GM12873 (cell line): ENCODE results near the gene GUCY2F.

Experiments
- TF ChIP-seq, protein P1 (sequence below): IDR thresholded peaks from 2 replicates; pipeline ENCODE4 v1.5.1; 2012; ENCODE audit warnings: low read depth, mild to moderate bottlenecking, moderate library complexity, low read length, control low read depth; ENCODE audit not compliant: insufficient read depth; ENCODE audit errors: missing control alignments

Gene GUCY2F

DNA sequence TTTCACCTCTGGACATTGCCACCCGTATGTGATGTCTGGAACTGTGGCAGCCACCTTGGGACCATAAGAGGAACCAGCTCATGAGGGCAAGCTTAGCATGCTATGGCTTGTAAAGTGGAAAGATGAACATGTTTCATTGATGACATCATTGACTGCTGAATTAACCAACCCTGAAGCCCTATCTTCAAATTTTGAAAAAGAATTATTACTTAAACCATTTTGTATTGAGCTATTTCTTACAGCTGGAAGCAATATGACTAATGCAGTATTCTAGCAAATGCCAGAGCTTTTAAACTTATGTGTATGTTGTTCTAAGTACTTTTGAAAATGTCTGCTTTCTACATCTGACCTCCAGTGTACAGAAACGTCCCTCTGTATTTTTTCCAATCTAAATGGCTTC is 18.1 kb downstream of the GUCY2F start:
- TF ChIP-seq, protein P1, sequence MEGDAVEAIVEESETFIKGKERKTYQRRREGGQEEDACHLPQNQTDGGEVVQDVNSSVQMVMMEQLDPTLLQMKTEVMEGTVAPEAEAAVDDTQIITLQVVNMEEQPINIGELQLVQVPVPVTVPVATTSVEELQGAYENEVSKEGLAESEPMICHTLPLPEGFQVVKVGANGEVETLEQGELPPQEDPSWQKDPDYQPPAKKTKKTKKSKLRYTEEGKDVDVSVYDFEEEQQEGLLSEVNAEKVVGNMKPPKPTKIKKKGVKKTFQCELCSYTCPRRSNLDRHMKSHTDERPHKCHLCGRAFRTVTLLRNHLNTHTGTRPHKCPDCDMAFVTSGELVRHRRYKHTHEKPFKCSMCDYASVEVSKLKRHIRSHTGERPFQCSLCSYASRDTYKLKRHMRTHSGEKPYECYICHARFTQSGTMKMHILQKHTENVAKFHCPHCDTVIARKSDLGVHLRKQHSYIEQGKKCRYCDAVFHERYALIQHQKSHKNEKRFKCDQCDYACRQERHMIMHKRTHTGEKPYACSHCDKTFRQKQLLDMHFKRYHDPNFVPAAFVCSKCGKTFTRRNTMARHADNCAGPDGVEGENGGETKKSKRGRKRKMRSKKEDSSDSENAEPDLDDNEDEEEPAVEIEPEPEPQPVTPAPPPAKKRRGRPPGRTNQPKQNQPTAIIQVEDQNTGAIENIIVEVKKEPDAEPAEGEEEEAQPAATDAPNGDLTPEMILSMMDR, result no peak

DNA sequence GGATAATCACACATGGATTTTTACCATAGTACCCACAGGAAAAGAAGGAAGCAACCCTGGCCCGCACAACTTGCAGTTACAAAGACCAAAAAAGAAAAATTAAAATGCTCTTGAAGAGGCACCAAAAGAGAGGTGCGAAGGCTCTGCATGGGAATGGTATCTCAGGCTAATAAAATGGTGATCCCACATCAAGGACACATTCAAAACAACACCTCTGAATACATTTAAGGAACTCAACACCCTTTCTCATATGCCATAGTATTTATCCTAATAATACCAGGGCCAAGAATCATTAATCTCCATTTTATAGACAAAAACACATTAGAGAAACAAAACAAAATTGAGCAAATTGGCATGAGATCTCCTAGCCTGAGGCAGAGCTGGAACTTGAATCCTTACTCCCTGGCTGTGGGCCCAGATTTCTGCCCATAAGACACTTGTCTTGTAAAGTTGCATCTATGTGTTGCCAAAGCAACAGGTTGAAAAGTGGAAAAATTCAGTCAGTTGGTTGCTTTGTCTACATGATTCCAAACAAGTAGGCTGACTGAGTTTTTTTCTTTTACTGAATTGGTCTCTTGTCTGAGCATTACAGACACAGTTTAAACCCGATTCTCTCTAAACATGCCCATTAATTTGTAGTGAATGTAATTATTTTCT is 33.5 kb downstream of the GUCY2F start:
- TF ChIP-seq, protein P1, result no peak

DNA sequence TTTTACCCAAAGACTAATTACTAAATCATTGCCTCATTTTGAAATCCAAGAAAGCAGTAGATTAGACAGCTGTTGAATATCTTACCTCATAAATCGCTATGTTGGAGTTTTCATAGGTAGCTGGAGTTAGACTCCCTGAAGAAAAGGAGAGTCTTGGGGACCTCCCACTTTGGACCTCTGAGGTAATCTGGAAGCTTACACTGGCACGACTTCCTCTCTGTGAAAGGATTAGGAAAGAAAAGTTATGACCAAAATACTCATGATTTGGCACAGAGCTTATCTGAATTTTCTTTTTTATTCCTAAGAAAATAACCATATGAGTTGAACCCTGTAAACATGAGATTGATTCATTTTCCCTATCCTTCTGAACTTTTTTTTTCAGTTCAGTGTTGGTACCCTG is 40.6 kb downstream of the GUCY2F start:
- TF ChIP-seq, protein P1, result no peak

DNA sequence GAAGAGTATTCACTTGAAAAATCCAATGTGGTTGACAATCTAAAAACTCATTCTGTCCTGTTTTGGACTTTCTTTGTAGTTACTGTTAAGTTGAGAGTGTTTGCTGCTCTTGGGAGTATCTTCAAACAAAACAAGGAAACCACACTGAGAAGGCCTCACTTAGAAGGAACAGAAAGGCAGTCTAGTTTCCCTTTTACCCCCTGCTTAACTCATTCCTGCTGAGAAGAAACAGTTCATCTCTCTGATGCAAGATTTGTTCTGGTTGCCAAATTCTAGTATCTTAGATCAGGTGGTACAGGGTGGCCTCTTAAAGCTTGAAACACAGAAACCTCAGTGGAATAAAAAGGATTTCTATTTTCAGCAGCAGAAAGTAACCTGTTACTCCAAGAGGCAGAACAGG is 41.4 kb downstream of the GUCY2F start:
- TF ChIP-seq, protein P1, result no peak

DNA sequence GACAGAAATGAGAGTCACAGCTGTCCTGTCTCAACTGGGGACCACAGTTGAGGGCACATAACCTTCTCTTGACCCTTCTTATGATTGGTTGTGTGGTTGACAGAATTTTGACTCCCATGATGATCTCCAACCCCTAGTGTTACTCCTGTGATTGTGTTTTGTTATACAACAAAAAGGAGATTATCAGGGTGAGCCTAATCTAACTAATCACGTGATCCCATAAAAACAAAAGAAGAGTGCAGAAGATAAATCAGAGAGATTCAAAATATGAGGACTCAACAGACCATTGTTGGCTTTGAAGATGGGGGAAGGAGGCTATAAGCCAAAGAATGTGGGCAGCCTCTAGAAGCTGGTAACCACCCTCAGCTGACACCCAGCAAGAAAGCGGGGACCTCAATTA is 72.7 kb downstream of the GUCY2F start:
- TF ChIP-seq, protein P1, result no peak

DNA sequence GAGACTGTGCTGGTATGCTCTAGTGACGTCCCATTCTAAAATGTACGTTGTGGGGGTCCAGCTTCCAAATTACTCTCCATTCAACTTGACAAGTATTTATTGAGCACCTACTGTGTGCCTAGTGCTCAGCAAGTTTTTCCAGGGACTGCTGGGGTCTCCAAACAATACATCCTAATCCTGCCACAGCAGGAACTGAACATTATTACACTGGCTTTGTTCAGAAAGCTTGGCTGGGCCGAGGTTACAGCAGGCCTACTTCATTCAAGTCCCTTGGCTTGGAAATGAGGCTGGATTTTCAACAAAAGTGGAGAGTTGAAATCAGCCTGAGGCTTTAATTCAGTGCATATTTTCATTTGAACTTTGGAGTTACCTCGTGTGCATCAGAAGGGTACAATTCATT is 78.0 kb downstream of the GUCY2F start:
- TF ChIP-seq, protein P1, result no peak

DNA sequence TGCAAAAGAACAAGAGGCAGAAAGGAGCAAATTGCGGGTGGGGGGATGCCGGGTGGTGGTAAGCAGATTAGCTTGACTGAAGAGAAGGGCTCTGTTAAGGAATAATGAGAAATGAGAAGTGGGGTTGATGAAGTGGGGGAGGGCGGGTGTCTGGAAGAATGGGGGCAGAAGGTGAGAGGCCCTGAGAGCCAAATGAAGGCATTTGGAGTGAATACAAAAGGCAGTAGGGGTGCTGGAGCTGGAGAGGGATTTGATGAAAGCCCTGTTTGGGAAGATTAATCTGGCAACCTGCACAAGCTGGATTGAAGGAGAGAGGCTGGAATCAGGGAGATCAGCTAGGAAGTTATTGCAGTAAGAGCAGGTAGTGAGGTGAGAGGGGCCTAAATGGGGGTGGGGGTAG is 82.1 kb downstream of the GUCY2F start:
- TF ChIP-seq, protein P1, result no peak
